Endodermal cell (in vitro differentiated cells): ENCODE results near the gene EYS. TPM values are rescaled to one million over a fixed set of nuclear protein-coding genes. Genes with fewer than 3 reads are reported as not detected.

Source experiments
- DNase-seq: peaks from one replicate; pipeline ENCODE4 v3.0.0-alpha.2; 2017
- H3K27ac ChIP-seq: 2 replicates; pipeline ENCODE4 v1.5.1; 2013; ENCODE audit warnings: mild to moderate bottlenecking, low read depth, low read length, moderate library complexity
- H3K27me3 ChIP-seq: 2 replicates; pipeline ENCODE4 v1.6.1; 2013; ENCODE audit warnings: mild to moderate bottlenecking, low read length, moderate library complexity; ENCODE audit not compliant: insufficient read depth, control insufficient read depth, poor library complexity, severe bottlenecking
- H3K36me3 ChIP-seq: 2 replicates; pipeline ENCODE4 v1.7.0; 2013; ENCODE audit warnings: mild to moderate bottlenecking, low read length, moderate library complexity; ENCODE audit not compliant: control insufficient read depth, insufficient read depth
- H3K4me1 ChIP-seq: one replicate; pipeline ENCODE4 v1.7.0; 2013; ENCODE audit warnings: low read length; ENCODE audit not compliant: control insufficient read depth, insufficient read depth
- H3K4me3 ChIP-seq: 2 replicates; pipeline ENCODE4 v1.5.1; 2013; ENCODE audit warnings: mild to moderate bottlenecking, low read length, moderate library complexity
- H3K9ac ChIP-seq: 2 replicates; pipeline ENCODE4 v1.6.1; 2013; ENCODE audit warnings: mild to moderate bottlenecking, low read length, moderate library complexity; ENCODE audit not compliant: poor library complexity, severe bottlenecking; ENCODE audit errors: extremely low read depth
- H3K9me3 ChIP-seq: 2 replicates; pipeline ENCODE4 v1.6.1; 2013; ENCODE audit warnings: mild to moderate bottlenecking, low read length, moderate library complexity; ENCODE audit not compliant: control insufficient read depth
- H3K27ac Mint-ChIP-seq: 2 replicates; pipeline ENCODE4 v1.8.0; 2020; ENCODE audit warnings: mixed read lengths
- H3K27me3 Mint-ChIP-seq: 2 replicates; pipeline ENCODE4 v1.8.0; 2021; ENCODE audit warnings: mild to moderate bottlenecking, mixed read lengths; ENCODE audit not compliant: insufficient read depth
- H3K36me3 Mint-ChIP-seq: 2 replicates; pipeline ENCODE4 v1.8.0; 2020; ENCODE audit warnings: low read depth, mixed read lengths
- H3K4me1 Mint-ChIP-seq: 2 replicates; pipeline ENCODE4 v1.8.0; 2020; ENCODE audit warnings: mixed read lengths
- H3K4me3 Mint-ChIP-seq: 2 replicates; pipeline ENCODE4 v1.8.0; 2020; ENCODE audit warnings: mild to moderate bottlenecking, moderate library complexity, mixed read lengths
- H3K9me3 Mint-ChIP-seq: 2 replicates; pipeline ENCODE4 v1.8.0; 2020; ENCODE audit warnings: mild to moderate bottlenecking, mixed read lengths
- CTCF ChIP-seq: fragments of 200-600 bp; sonication (generic); conservative IDR thresholded peaks from 2 replicates; pipeline ENCODE4 v1.5.0; 2021; ENCODE audit warnings: antibody characterized with exemption, mild to moderate bottlenecking
- WGBS, 2 experiments: methylation state at CpG; one replicate each; pipeline versions ENCODE4 v1.1.5 to v1.1.7; 2013; ENCODE audit warnings: missing lambda C conversion rate in 2 of 2, mixed read lengths in 1 of 2; ENCODE audit not compliant: insufficient coverage in 1 of 2, insufficient read length in 1 of 2; 5-methylcytosine and 5-hydroxymethylcytosine counted together
- total RNA-seq, 2 donors: library from RNA; stranded (reverse); fragmentation: NEBNext Ultra II Directional in 1 of 2; extraction: Animal tissue kit (Norgen Biotek cat#: 25700) in 1 of 2; gene quantifications; 2 replicates in 1 of 2; 3 replicates in 1 of 2; pipeline ENCODE4 v1.2.1, GENCODE V29; 2021

Gene EYS
- total RNA-seq, 2 donors from 2014 or later: 0.31 to 0.70 TPM

GRCh38 chr6:64062960-64063683, 1643.9 kb downstream of the EYS start:
- no peak overlapping the region for H3K9ac ChIP-seq
- Mint-ChIP-seq H3K27ac (no peak overlapping the region), H3K4me3 (no peak overlapping the region), H3K27me3 (no peaks in the 10 kb centered on the region), H3K4me1 (no peaks in the 10 kb centered on the region), H3K9me3 (no peaks in the 10 kb centered on the region), H3K36me3 (no peaks in the 10 kb centered on the region)
- H3K27me3 ChIP-seq: no peaks in the 10 kb centered on the region
- no peak overlapping the region for H3K27ac ChIP-seq
- no peak for TF ChIP-seq CTCF
- H3K4me3 ChIP-seq: no peak overlapping the region
- no peak for DNase-seq
- no peaks in the 10 kb centered on the region for H3K36me3 ChIP-seq
- H3K4me1 ChIP-seq: no peaks in the 10 kb centered on the region
- WGBS, 2 experiments: 88 to 90% methylated on average over 2 to 5 of the region's 5 CpGs
- no peaks in the 10 kb centered on the region for H3K9me3 ChIP-seq

GRCh38 chr6:64054861-64055260, 1652.2 kb downstream of the EYS start:
- TF ChIP-seq CTCF: no peak
- H3K27me3 ChIP-seq: no peaks in the 10 kb centered on the region
- H3K4me3 ChIP-seq: no peak overlapping the region
- H3K9ac ChIP-seq: no peak overlapping the region
- H3K27ac ChIP-seq: no peak overlapping the region
- no peaks in the 10 kb centered on the region for H3K36me3 Mint-ChIP-seq
- H3K4me3 Mint-ChIP-seq: no peak overlapping the region
- 88% methylated on average over 1 of the region's 1 CpG; no CpG with 5 or more reads in 1 of the 2 experiments for WGBS, 2 experiments
- H3K27ac Mint-ChIP-seq: no peak overlapping the region
- H3K4me1 ChIP-seq: no peaks in the 10 kb centered on the region
- peaks cover 6% of the 10 kb centered on the region for H3K4me1 Mint-ChIP-seq
- no peak for DNase-seq
- H3K9me3 Mint-ChIP-seq: no peaks in the 10 kb centered on the region
- no peaks in the 10 kb centered on the region for H3K36me3 ChIP-seq
- H3K9me3 ChIP-seq: no peaks in the 10 kb centered on the region
- no peaks in the 10 kb centered on the region for H3K27me3 Mint-ChIP-seq

- H3K9ac ChIP-seq: no peak overlapping the region
- no peaks in the 10 kb centered on the region for H3K9me3 ChIP-seq
- DNase-seq: no peak
- no peak overlapping the region for H3K4me3 ChIP-seq
- no peaks in the 10 kb centered on the region for H3K27me3 ChIP-seq
- no peak for TF ChIP-seq CTCF
- H3K4me1 ChIP-seq: no peaks in the 10 kb centered on the region
- H3K27me3 Mint-ChIP-seq: no peaks in the 10 kb centered on the region
- no peak overlapping the region for H3K27ac ChIP-seq
- no peaks in the 10 kb centered on the region for H3K36me3 Mint-ChIP-seq
- H3K9me3 Mint-ChIP-seq: no peaks in the 10 kb centered on the region
- H3K27ac Mint-ChIP-seq: no peak overlapping the region
- peaks cover 6% of the 10 kb centered on the region for H3K4me1 Mint-ChIP-seq
- 83% methylated on average over 1 of the region's 1 CpG; no CpG with 5 or more reads in 1 of the 2 experiments for WGBS, 2 experiments
- no peak overlapping the region for H3K4me3 Mint-ChIP-seq
- H3K36me3 ChIP-seq: no peaks in the 10 kb centered on the region
Measured at GRCh38 chr6:64050590-64050989, 1656.4 kb downstream of the EYS start.
